HUES64 (cell line): Measurements from ENCODE around the gene USB1.

Source experiments
- H3K27ac ChIP-seq: 2 replicates; pipeline ENCODE4 v1.7.0; 2013; ENCODE audit warnings: low read depth, low read length, inconsistent platforms
- H3K27me3 ChIP-seq: 2 replicates; pipeline ENCODE4 v1.6.1; 2013; ENCODE audit warnings: mild to moderate bottlenecking, low read length; ENCODE audit not compliant: insufficient read depth
- H3K36me3 ChIP-seq: 2 replicates; pipeline ENCODE4 v1.6.1; 2013; ENCODE audit warnings: mild to moderate bottlenecking, low read length; ENCODE audit not compliant: insufficient read depth
- H3K4me1 ChIP-seq: 2 replicates; pipeline ENCODE4 v1.6.1; 2013; ENCODE audit warnings: mild to moderate bottlenecking, low read length, moderate library complexity; ENCODE audit not compliant: insufficient read depth
- H3K4me3 ChIP-seq: 2 replicates; pipeline ENCODE4 v1.5.1; 2013; ENCODE audit warnings: mild to moderate bottlenecking, low read length, moderate library complexity
- H3K9ac ChIP-seq: 2 replicates; pipeline ENCODE4 v1.6.1; 2013; ENCODE audit warnings: mild to moderate bottlenecking, low read depth, low read length
- H3K9me3 ChIP-seq: 2 replicates; pipeline ENCODE4 v1.6.1; 2013; ENCODE audit warnings: low read depth, low read length; ENCODE audit not compliant: insufficient read depth
- WGBS: fragments of 150-250, 120-280 bp; methylation state at CpG from one replicate; pipeline ENCODE4 v1.1.7; 2013; ENCODE audit warnings: missing lambda C conversion rate; 5-methylcytosine and 5-hydroxymethylcytosine counted together

The USB1 gene

DNA sequence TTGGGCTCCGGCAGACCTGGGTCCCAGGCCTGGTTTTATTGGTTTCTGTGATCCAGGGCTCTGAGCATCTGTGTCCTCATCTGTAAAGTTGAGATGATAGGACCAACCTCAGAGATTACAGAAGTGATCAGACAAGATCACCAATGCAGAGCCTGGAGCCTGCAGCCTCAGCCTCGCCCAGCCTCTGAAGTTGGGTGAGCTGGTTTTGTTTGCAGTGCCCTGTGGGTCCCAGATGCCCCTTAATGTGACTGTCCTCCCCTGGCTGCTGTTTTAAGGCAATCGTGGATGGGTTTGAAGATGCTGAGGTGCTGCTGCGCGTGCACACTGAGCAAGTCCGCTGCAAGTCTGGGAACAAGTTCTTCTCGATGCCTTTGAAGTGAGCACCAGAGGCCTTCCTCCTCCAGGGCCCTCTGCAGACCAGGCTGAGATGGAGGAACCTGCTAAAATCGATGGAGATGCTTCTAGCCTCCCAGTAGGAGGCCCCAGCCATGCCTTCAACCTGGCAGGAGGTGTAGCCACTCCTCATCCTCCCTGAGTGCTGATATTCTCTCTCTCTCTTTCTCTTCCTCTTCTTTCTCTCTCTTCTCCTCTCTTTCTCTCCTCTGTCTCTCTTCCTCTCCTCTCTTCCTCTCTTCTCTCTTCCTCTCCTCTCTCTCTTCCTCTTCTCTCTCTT is 18.8 kb downstream of the USB1 start:
- Histone ChIP-seq H3K9ac (no peak overlapping the region), H3K9me3 (no peaks in the 10 kb centered on the region), H3K36me3 (peaks cover 10% of the 10 kb centered on the region; the same call in 1 of the 2 replicates), H3K4me3 (no peak overlapping the region), H3K27me3 (peaks cover 16% of the 10 kb centered on the region; the same call in 1 of the 2 replicates), H3K4me1 (peaks cover 15% of the 10 kb centered on the region), H3K27ac (no peak overlapping the region)
- 81% methylated on average over 8 of the region's 8 CpGs for WGBS

GRCh38 chr16:58020628-58021521 is 19.7 kb downstream of the USB1 start:
- Histone ChIP-seq H3K4me1 (peaks cover 15% of the 10 kb centered on the region), H3K9me3 (no peaks in the 10 kb centered on the region), H3K9ac (no peak overlapping the region), H3K4me3 (no peak overlapping the region), H3K27ac (no peak overlapping the region), H3K27me3 (peaks cover 17% of the 10 kb centered on the region; the same call in 1 of the 2 replicates), H3K36me3 (peaks cover 10% of the 10 kb centered on the region; the same call in 1 of the 2 replicates)
- 83% methylated on average over 7 of the region's 8 CpGs for WGBS

DNA sequence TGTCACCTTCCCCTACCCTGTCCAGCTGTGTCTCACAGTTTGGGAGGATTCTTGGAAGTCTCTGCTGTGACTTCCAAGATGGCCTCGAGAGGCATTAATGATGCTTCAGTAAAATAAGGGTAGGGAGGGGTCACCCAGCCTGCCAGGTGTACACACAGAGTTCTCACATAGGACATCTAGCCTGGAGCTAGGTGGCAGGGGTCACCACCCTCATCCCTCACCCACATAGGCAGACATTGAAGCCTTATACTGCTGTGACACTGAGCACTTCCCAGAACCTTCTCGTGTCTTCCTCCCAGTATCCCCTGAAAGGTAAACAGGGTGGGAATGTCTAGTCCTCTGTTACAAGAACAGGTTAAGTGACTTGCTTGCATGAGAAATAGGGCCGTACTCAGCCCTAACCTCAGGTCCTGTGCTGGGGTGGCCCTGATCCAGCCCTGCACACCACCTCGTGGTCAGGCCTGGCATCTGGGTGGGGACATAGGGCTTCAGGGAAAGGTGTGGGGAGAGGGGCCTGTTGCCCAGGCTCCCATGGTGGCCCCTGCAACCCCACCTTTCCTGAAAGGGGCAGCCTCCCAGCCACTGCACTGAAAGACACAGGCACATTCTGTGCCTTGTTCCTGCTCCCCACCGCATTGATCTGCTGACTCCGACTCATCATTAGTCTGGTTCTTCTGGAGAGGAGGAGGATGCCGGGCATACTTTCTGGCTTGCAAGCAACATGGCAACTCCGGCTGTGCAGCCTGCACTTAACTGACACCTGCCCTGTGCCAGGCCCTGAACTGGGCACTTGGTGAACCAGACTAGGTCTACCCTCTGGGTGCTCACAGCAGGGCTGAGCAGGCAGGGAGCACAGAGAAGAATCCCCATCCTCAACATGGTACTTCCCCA is 20.7 kb downstream of the USB1 start:
- no peak overlapping the region for H3K9ac ChIP-seq
- no peak overlapping the region for H3K4me3 ChIP-seq
- H3K4me1 ChIP-seq = peaks cover 15% of the 10 kb centered on the region
- H3K9me3 ChIP-seq = no peaks in the 10 kb centered on the region
- no peak overlapping the region for H3K27ac ChIP-seq
- H3K27me3 ChIP-seq = peaks cover 17% of the 10 kb centered on the region; the same call in 1 of the 2 replicates
- WGBS = 87% methylated on average over 8 of the region's 8 CpGs
- H3K36me3 ChIP-seq = peaks cover 10% of the 10 kb centered on the region; the same call in 1 of the 2 replicates

- no peak overlapping the region for H3K4me3 ChIP-seq
- H3K36me3 ChIP-seq = peaks cover 1% of the 10 kb centered on the region; the same call in 1 of the 2 replicates
- 33% methylated on average over 16 of the region's 18 CpGs for WGBS
- peaks cover 17% of the 10 kb centered on the region; the same call in 1 of the 2 replicates for H3K27me3 ChIP-seq
- H3K4me1 ChIP-seq = peaks cover 16% of the 10 kb centered on the region
- H3K9ac ChIP-seq = no peak overlapping the region
- H3K9me3 ChIP-seq = no peaks in the 10 kb centered on the region
- no peak overlapping the region for H3K27ac ChIP-seq
These were observed 21.6 kb downstream of the USB1 start for GRCh38 chr16:58022601-58023371.

- Histone ChIP-seq H3K9me3 (no peaks in the 10 kb centered on the region), H3K27me3 (peaks cover 17% of the 10 kb centered on the region; the same call in 1 of the 2 replicates), H3K4me3 (peak overlapping the region; percentile 84), H3K27ac (peak overlapping the region; percentile 51; the same call in 1 of the 2 replicates), H3K4me1 (peaks cover 30% of the 10 kb centered on the region), H3K36me3 (no peaks in the 10 kb centered on the region), H3K9ac (peak overlapping the region; percentile 51; the same call in 1 of the 2 replicates)
- WGBS = 9% methylated on average over 56 of the region's 57 CpGs
These were observed 23.5 kb downstream of the USB1 start for GRCh38 chr16:58024486-58025350.

DNA sequence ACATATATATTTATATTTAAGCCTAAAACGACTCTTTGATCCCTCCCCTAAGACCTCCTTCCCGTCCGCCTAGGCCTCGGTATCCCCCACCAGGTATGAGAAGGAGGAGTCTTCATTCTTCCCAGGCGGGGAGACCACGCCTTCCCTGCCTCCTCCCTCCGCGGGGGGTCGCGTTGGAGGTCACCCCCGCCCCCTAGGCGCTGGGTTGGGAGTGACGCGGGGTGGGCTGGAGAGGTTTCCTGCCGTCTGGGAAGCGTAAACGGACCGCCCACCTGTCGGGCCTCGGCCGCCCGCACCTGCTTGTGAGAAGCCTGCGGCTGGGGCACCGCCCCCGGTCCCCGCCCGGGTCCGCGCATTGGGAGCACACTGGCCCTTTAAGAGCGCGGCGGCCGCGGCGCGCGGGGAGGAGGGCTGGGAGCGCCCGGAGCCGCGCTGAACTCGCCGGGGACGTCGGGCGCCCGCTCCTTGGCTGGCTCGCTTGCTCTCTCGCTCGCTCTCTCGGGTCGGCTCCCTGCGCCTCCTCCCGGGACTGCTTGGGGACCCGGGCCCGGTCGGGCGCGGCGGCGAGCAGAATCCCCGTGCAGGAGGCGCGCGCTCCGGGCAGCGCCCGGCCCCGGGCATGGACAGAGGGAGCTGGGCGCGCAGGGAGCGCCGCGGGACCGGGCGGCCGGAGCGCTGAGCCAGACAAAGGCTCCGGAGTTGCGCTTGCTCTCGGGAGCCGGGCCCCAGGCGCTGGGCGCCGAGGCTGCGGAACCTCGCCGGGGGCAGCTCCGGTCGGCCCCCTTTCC is 24.3 kb downstream of the USB1 start, which contains the start of gene MMP15:
TSS of gene MMP15 (plus strand) at position 404 of the 788 bp plus-strand sequence. CDS start 597 bp downstream, outside the sequence.
- H3K9me3 ChIP-seq = no peaks in the 10 kb centered on the region
- H3K36me3 ChIP-seq = no peaks in the 10 kb centered on the region
- peak within 1 kb of the TSS; percentile 76 for H3K9ac ChIP-seq
- H3K4me1 ChIP-seq = peaks cover 30% of the 10 kb centered on the region
- H3K4me3 ChIP-seq = peak within 1 kb of the TSS; percentile 84
- WGBS = under 1% methylated on average over 83 of the region's 90 CpGs
- peaks cover 17% of the 10 kb centered on the region; the same call in 1 of the 2 replicates for H3K27me3 ChIP-seq
- peak within 1 kb of the TSS; percentile 51; the same call in 1 of the 2 replicates for H3K27ac ChIP-seq

GRCh38 chr16:58026139-58026704 is 25.0 kb downstream of the USB1 start:
- under 1% methylated on average over 65 of the region's 65 CpGs for WGBS
- no peak overlapping the region for H3K27ac ChIP-seq
- H3K27me3 ChIP-seq = peaks cover 17% of the 10 kb centered on the region; the same call in 1 of the 2 replicates
- no peaks in the 10 kb centered on the region for H3K36me3 ChIP-seq
- no peaks in the 10 kb centered on the region for H3K9me3 ChIP-seq
- peaks cover 30% of the 10 kb centered on the region for H3K4me1 ChIP-seq
- H3K4me3 ChIP-seq = peak overlapping the region; percentile 84
- H3K9ac ChIP-seq = peak overlapping the region; percentile 76

GRCh38 chr16:58026705-58027160 is 25.5 kb downstream of the USB1 start:
- peaks cover 17% of the 10 kb centered on the region; the same call in 1 of the 2 replicates for H3K27me3 ChIP-seq
- H3K9me3 ChIP-seq = no peaks in the 10 kb centered on the region
- 0% methylated on average over 38 of the region's 38 CpGs for WGBS
- peak overlapping the region; percentile 84 for H3K4me3 ChIP-seq
- H3K9ac ChIP-seq = peak overlapping the region; percentile 76
- H3K4me1 ChIP-seq = peaks cover 30% of the 10 kb centered on the region
- H3K27ac ChIP-seq = no peak overlapping the region; the same call in 1 of the 2 replicates
- no peaks in the 10 kb centered on the region for H3K36me3 ChIP-seq
